ELF-1 (cell line): ENCODE data around the gene SEMA5A.

Experiments
- DNase-seq: peaks from one replicate; pipeline ENCODE4 v3.0.0-alpha.2; 2016; ENCODE audit warnings: low read depth, low spot score

Gene SEMA5A

DNA sequence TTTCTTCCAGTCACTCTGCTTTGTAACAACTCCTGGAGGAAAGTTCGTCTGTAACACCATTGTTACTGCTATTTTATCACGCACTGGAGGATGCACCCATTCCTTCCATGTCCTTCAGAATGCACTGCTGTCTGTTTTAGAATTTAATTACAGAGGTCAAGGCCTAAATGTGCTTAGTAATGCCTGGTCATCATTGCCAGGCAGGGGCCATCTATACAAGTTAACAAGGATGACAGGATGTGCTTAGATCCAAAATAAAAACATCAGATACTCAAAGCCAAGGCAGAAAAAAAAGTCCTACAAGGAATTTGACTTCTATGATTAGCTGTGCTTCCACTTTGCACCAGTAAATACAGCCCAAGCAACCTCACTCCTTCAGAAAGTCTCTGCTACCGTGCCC, 371.4 kb downstream of the SEMA5A start:
- DNase-seq: no peak

GRCh38 chr5:9173281-9174048, 372.4 kb downstream of the SEMA5A start:
- no peak for DNase-seq

DNA sequence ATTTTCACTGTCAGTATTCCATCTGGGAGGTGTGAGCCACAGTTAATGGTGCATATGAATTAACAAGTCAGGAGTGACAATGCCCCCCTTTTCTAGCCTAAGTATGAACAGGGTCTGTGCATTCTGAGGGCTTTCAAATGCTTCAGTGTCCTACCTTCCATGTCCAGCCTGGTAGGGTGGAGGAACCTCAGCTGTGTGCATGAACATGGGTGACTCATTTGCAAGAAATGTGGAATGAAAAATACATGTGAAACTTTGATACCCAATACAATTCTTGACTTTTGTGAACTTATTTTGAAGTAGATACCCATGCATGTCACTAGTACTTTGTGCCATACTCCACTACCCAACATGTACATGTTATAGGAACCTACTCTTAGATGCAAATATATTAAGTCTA, 375.8 kb downstream of the SEMA5A start:
- DNase-seq: no peak

- no peak for DNase-seq
Observed at GRCh38 chr5:9169557-9169902, 376.3 kb downstream of the SEMA5A start.

DNA sequence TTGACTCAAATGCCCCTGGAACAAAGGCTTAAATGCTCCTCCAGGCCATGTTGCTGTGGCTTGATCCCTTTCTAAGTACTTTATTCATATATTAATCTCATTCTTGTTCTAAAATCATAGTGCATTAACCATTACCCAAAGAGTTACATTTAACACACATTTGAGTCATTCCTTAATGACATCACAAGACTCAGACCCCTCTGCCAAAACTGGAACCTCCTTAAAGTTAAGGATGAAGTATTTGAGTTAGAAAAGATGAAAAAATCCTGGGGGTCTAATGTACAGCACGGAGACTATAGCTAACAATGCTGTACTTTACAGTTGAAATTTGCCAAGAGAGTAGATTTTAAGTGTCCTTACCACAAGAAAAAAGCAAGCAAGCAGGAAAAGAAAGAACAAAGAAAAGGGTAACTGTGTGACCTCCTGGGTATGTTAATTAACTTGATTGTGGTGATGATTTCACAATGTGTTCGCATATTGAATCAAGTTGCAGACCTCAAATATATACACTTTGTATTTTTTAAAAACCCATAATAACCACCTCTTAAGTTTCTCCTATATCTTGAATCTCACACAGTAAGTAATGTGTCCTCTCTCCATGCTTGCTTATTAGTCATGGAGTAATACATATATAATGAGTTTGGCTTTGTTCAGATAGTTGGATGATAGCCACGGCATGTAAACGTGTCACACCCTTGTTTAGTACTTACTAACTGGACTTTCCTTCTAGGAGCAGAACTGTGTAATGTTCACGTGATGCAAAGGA, 376.9 kb downstream of the SEMA5A start:
- DNase-seq: no peak

DNA sequence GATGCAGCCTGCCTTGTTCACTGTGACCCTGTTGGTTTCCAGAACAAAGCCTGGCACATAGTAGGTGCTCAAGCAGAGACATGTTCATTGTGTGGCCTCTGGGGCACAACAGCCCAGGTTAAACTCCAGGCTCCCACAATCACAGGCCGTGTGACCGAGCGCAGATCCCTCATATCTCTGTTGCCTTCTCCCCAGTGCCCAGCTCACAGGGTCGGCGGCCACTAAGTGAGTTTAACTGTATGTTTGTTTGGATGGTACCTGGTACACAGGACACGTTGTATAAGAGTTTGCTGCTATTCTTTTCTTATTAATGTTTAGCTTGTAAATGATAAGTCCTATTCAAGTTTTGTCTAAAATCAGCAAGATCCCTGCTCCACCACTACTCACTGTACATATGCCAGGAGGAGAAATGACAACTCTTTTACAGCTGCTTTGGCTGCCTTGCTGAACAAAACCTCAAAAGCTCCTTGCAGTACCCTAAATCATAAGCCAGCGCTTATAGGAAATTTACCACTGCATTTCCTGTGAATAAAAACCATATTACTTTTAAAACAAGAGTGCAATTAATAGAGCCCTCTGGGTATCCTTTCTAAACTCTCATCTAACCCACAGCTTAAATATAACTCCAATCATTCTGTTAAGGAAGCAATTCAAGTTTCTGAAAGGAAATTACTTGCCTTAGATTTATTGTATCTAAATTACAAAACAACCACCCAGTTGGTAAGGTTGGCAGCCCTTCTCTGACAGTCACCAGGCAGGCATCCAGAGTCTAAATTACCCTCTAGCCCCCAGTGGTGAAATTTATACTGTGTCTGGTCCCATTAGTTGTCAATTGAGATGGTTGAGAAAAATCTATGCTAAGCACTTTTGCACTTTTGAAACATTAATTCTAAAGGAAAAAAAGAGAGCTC, 379.4 kb downstream of the SEMA5A start:
- no peak for DNase-seq

GRCh38 chr5:9165546-9165945, 380.3 kb downstream of the SEMA5A start:
- no peak for DNase-seq

GRCh38 chr5:9160747-9161146, 385.1 kb downstream of the SEMA5A start:
- no peak for DNase-seq

GRCh38 chr5:9157811-9158210, 388.1 kb downstream of the SEMA5A start:
- DNase-seq: no peak

- DNase-seq: no peak
Observed at GRCh38 chr5:9157020-9157419, 388.9 kb downstream of the SEMA5A start.

- DNase-seq: peak; percentile 45
Observed at GRCh38 chr5:9156282-9156681, 389.6 kb downstream of the SEMA5A start.

- no peak for DNase-seq
Observed at GRCh38 chr5:9151684-9152427, 394.0 kb downstream of the SEMA5A start.

DNA sequence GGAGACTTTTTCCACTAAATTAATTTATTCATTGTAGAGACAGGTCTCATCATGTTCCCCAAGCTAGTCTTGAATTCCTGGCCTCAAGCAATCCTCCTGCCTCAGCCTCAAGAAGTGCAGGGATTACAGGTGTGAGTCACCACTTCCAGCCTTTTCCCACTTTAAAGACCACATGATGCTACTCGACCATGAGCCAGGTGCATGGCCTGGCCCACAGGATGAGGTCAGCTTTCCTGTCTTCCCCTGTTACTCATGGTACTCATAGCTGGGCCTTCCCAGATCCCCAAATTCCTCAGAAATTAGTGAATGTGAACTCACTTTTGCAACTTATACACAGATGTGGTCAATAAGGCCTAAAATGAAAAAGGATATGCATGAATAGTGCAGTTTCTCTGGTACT, 395.9 kb downstream of the SEMA5A start:
- peak; percentile 11 for DNase-seq

DNA sequence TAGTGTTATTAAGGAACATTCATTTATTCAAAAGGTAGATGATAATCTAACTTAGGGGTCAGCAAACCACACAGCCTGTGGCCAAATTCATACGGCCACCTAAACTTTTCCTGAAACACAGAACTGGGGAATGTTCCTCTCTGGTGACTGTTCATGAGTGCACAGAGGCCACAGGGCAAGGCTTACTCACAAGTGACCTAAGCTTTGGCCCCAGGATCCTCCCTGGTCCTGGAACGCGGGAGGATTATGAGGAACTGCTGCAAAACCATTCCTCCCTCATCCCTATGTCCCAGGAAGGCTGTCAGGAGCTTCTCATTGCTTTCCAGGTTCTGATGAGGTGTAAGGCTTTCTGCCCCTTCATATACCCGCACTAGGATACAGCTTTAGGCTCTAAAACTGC, 397.6 kb downstream of the SEMA5A start:
- DNase-seq: no peak

DNA sequence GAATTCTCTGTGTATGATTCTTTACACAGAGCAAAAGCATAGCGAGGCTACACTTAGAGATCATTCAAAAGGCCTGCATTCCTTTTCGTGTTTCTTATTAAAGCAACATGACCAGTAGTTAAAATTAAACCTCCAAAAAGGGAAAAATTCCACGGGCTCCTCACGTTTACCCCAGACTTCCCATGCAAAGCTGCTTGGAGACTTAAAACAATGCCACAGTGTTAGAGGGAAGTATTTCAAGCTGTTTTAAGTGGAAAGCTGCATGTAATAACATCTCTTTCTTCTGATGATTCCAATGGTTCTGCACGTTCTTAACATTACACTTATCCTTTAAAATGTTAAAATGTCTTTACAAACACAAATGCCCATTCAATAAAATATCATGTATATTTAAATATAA, 405.2 kb downstream of the SEMA5A start:
- no peak for DNase-seq

DNA sequence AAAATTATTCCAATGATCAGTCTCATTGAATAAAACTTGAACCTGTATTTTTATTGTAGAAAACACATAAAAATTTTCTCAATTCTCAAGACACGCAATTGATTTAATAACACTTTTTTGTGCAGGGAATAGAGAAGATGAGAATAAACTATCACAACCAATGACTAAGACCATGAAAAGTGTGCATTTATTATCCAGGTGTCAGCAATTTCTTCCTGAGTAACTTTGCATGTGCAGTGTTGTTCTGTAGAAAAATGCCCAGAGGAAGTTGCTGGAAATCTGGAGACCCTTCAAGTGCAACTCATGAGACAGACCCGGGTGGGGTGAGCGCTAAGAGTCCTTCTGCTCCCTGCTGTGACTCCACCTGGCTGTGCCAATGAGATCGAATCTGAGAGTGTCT, 405.7 kb downstream of the SEMA5A start:
- DNase-seq: no peak

- no peak for DNase-seq
Observed at GRCh38 chr5:9139344-9139743, 406.5 kb downstream of the SEMA5A start.

GRCh38 chr5:9128136-9128535, 417.7 kb downstream of the SEMA5A start:
- DNase-seq: no peak

- DNase-seq: no peak
Observed at GRCh38 chr5:9126490-9126889, 419.4 kb downstream of the SEMA5A start.

DNA sequence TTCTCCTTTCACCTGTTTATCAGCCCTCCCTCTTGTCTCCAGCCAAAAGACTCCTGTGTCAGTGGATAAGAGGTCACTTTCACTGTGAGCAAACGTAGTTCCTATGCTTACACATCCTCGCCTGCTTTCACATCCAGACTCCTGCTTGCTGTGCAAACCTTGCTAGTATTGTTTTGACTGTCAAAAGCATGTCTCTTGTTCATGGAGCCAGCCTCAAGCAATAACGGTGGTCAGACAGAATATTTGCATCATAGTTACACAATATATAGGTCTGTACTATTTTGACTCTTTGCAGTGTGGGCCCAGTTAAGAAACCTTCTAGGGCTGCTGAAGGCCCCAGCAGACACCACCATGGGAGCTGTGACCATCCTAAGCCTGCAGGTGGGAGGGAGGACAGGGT, 420.0 kb downstream of the SEMA5A start:
- no peak for DNase-seq

GRCh38 chr5:9124838-9125237, 421.0 kb downstream of the SEMA5A start:
- no peak for DNase-seq

DNA sequence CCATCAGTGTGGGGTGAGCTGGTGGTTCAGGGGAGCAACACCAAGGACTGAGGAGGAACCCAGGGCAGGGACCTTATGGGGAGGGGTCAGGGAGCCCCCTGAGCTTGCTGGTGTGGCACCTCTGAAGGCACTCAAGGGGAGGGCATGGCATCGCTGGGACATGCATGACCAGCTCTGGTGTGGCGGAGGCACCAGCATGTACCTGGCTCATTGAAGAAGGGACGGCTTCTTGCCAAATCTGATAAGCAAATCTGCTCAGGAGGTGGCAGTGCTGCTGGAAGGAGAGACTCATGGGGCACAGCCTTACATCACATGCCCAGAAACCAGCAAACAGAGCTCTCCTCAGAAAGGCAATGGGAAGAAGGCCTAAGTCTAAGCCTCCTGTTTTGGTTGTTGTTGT, 421.8 kb downstream of the SEMA5A start:
- no peak for DNase-seq
